Measurements from ENCODE around the gene CELA2B. TPM values are rescaled to one million over a fixed set of nuclear protein-coding genes. Genes with fewer than 3 reads are reported as not detected.

The CELA2B gene
- total and polyA plus RNA-seq, 4 donors, result not detected

GRCh38 chr1:15442119-15442518 is 33.8 kb upstream of the CELA2B start:
- H3K4me3 ChIP-seq (ENCODE audit: low read depth in 1 of 3, low read length in 3 of 3), result no peak overlapping the region
- no peak overlapping the region for H3K27ac ChIP-seq (ENCODE audit: low read depth in 1 of 2, low read length in 2 of 2)
- no peaks in the 10 kb centered on the region for H3K4me1 ChIP-seq (ENCODE audit: control insufficient read depth in 4 of 4, insufficient read depth in 4 of 4, low read length in 3 of 4)
- no peaks in the 10 kb centered on the region for H3K9me3 ChIP-seq (ENCODE audit: control insufficient read depth in 4 of 4, low read length in 3 of 4)
- TF ChIP-seq FOXA2 (IDR thresholded peaks at IDR 0.05) (no peak), SP1 (IDR thresholded peaks at IDR 0.05) (no peak), RXRA (IDR thresholded peaks at IDR 0.05) (no peak), NR2F2 (IDR thresholded peaks at IDR 0.05) (no peak), HNF4A (conservative IDR thresholded peaks at IDR 0.05) (no peak), EGR1 (IDR thresholded peaks at IDR 0.05; ENCODE audit: low read depth in 2 of 2) (no peak), FOXA1 (IDR thresholded peaks at IDR 0.05) (no peak), JUND (IDR thresholded peaks at IDR 0.05) (no peak), TAF1 (conservative IDR thresholded peaks at IDR 0.05) (no peak), CTCF (IDR thresholded peaks at IDR 0.05; ENCODE audit: low read depth, low read length, missing input control) (no peak)
- TF ChIP-seq, protein P1, sequence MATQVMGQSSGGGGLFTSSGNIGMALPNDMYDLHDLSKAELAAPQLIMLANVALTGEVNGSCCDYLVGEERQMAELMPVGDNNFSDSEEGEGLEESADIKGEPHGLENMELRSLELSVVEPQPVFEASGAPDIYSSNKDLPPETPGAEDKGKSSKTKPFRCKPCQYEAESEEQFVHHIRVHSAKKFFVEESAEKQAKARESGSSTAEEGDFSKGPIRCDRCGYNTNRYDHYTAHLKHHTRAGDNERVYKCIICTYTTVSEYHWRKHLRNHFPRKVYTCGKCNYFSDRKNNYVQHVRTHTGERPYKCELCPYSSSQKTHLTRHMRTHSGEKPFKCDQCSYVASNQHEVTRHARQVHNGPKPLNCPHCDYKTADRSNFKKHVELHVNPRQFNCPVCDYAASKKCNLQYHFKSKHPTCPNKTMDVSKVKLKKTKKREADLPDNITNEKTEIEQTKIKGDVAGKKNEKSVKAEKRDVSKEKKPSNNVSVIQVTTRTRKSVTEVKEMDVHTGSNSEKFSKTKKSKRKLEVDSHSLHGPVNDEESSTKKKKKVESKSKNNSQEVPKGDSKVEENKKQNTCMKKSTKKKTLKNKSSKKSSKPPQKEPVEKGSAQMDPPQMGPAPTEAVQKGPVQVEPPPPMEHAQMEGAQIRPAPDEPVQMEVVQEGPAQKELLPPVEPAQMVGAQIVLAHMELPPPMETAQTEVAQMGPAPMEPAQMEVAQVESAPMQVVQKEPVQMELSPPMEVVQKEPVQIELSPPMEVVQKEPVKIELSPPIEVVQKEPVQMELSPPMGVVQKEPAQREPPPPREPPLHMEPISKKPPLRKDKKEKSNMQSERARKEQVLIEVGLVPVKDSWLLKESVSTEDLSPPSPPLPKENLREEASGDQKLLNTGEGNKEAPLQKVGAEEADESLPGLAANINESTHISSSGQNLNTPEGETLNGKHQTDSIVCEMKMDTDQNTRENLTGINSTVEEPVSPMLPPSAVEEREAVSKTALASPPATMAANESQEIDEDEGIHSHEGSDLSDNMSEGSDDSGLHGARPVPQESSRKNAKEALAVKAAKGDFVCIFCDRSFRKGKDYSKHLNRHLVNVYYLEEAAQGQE (IDR thresholded peaks at IDR 0.05), result no peak
- WGBS, result 94% methylated on average over 8 of the region's 8 CpGs
- no peaks in the 10 kb centered on the region for H3K36me3 ChIP-seq (ENCODE audit: control insufficient read depth in 4 of 4, insufficient read depth in 3 of 4, low read depth in 1 of 4, low read length in 3 of 4)
- no peak for DNase-seq (ENCODE audit: low spot score)
- H3K9ac ChIP-seq (ENCODE audit: low read depth in 1 of 2, low read length in 2 of 2), result no peak overlapping the region
- no peaks in the 10 kb centered on the region for H3K27me3 ChIP-seq (ENCODE audit: control insufficient read depth in 4 of 4, insufficient read depth in 4 of 4, low read length in 3 of 4)

DNA sequence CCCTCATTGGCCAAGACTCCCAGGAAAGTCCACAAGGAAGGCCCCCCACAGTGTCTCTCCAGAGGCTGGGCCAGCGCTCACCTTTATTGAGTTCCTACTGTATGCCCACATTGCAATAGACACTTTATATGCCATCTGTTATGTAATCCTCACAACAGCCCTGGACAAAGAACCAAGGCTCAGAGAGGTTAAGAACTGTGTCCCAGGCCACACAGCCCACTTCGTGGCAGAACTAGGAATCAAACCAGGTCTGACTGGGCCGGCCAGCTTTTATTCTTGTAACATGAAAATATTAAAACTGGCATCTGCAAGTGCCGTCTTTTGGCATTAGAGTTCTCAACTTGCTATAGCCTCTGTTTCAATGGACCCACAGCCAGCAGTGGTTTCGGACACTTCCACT is 33.1 kb upstream of the CELA2B start:
- no peaks in the 10 kb centered on the region for H3K9me3 ChIP-seq (ENCODE audit: control insufficient read depth in 4 of 4, low read length in 3 of 4)
- no peak overlapping the region for H3K27ac ChIP-seq (ENCODE audit: low read depth in 1 of 2, low read length in 2 of 2)
- no peaks in the 10 kb centered on the region for H3K4me1 ChIP-seq (ENCODE audit: control insufficient read depth in 4 of 4, insufficient read depth in 4 of 4, low read length in 3 of 4)
- H3K36me3 ChIP-seq (ENCODE audit: control insufficient read depth in 4 of 4, insufficient read depth in 3 of 4, low read depth in 1 of 4, low read length in 3 of 4), result no peaks in the 10 kb centered on the region
- no peaks in the 10 kb centered on the region for H3K27me3 ChIP-seq (ENCODE audit: control insufficient read depth in 4 of 4, insufficient read depth in 4 of 4, low read length in 3 of 4)
- WGBS, result 92% methylated on average over 5 of the region's 5 CpGs
- H3K4me3 ChIP-seq (ENCODE audit: low read depth in 1 of 3, low read length in 3 of 3), result no peak overlapping the region
- no peak for TF ChIP-seq FOXA1 (IDR thresholded peaks at IDR 0.05)
- TF ChIP-seq HNF4A (conservative IDR thresholded peaks at IDR 0.05), result no peak
- no peak for TF ChIP-seq YY1 (IDR thresholded peaks at IDR 0.05)
- no peak for TF ChIP-seq HNF4G (IDR thresholded peaks at IDR 0.05)
- no peak for TF ChIP-seq RXRA (IDR thresholded peaks at IDR 0.05)
- no peak for TF ChIP-seq JUND (IDR thresholded peaks at IDR 0.05)
- no peak for TF ChIP-seq EGR1 (IDR thresholded peaks at IDR 0.05; ENCODE audit: low read depth in 2 of 2)
- TF ChIP-seq, protein P1 (IDR thresholded peaks at IDR 0.05), result no peak
- no peak for TF ChIP-seq FOXA2 (IDR thresholded peaks at IDR 0.05)
- TF ChIP-seq RAD21 (IDR thresholded peaks at IDR 0.05), result no peak
- DNase-seq (ENCODE audit: low spot score), result no peak
- H3K9ac ChIP-seq (ENCODE audit: low read depth in 1 of 2, low read length in 2 of 2), result no peak overlapping the region
